HG03097 (cell line): ENCODE results near the gene TXNRD3.
"Not testable (repeated sequence)": the region's sequence is repeated elsewhere in the genome, so short reads cannot be mapped to it uniquely, and the experiment has no call there.

Experiments used
- ATAC-seq: cut with Tn5 transposase; IDR thresholded peaks from one replicate; pipeline ENCODE4 v1.9.1; 2021; ENCODE audit not compliant: unreplicated experiment, low FRiP score

The TXNRD3 gene

GRCh38 chr3:126655887-126656286 is 963 bp upstream of the TXNRD3 start:
- ATAC-seq: no peak

GRCh38 chr3:126649556-126650092 is 5.3 kb downstream of the TXNRD3 start:
- ATAC-seq: no peak

- ATAC-seq: no peak
These were observed 8.2 kb downstream of the TXNRD3 start for GRCh38 chr3:126646674-126647073.

GRCh38 chr3:126644615-126645014 is 10.3 kb downstream of the TXNRD3 start:
- ATAC-seq: no peak

- no peak for ATAC-seq
These were observed 16.1 kb downstream of the TXNRD3 start for GRCh38 chr3:126638790-126639189.

GRCh38 chr3:126636436-126636835 is 18.5 kb downstream of the TXNRD3 start:
- ATAC-seq: no peak

- no peak for ATAC-seq
These were observed 20.1 kb downstream of the TXNRD3 start for GRCh38 chr3:126634803-126635202.

- ATAC-seq: no peak
These were observed 24.9 kb downstream of the TXNRD3 start for GRCh38 chr3:126630020-126630419.

- not testable (repeated sequence) for ATAC-seq
These were observed 29.2 kb downstream of the TXNRD3 start for GRCh38 chr3:126625735-126626134.

GRCh38 chr3:126622694-126623093 is 32.2 kb downstream of the TXNRD3 start:
- ATAC-seq: no peak

- ATAC-seq: no peak
These were observed 33.1 kb downstream of the TXNRD3 start for GRCh38 chr3:126621627-126622345.

- ATAC-seq: no peak
These were observed 33.8 kb downstream of the TXNRD3 start for GRCh38 chr3:126621171-126621570.

GRCh38 chr3:126620738-126621137 is 34.2 kb downstream of the TXNRD3 start:
- no peak for ATAC-seq

- ATAC-seq: no peak
These were observed 36.2 kb downstream of the TXNRD3 start for GRCh38 chr3:126618760-126619159.

GRCh38 chr3:126618021-126618420 is 36.9 kb downstream of the TXNRD3 start:
- no peak for ATAC-seq

GRCh38 chr3:126617571-126617970 is 37.4 kb downstream of the TXNRD3 start:
- no peak for ATAC-seq

- no peak for ATAC-seq
These were observed 38.0 kb downstream of the TXNRD3 start for GRCh38 chr3:126616931-126617330.

- ATAC-seq: no peak
These were observed 41.3 kb downstream of the TXNRD3 start for GRCh38 chr3:126613479-126614188.

GRCh38 chr3:126612479-126613205 is 42.3 kb downstream of the TXNRD3 start:
- ATAC-seq: no peak

GRCh38 chr3:126609909-126610308 is 45.0 kb downstream of the TXNRD3 start:
- ATAC-seq: no peak

- no peak for ATAC-seq
These were observed 47.6 kb downstream of the TXNRD3 start for GRCh38 chr3:126607214-126607908.
